Measurements from ENCODE around the gene ACSM6. TPM values are rescaled to one million over a fixed set of nuclear protein-coding genes. Genes with fewer than 3 reads are reported as not detected.
A peak's percentile ranks its signal among the peaks of the same experiment; 100 is the strongest.
"Not testable (repeated sequence)": the region's sequence is repeated elsewhere in the genome, so short reads cannot be mapped to it uniquely, and the experiment has no call there.

Gene ACSM6
- total and polyA plus RNA-seq, 2 donors (not counting 1 experiment from before 2014, with no cell fraction given): not detected

DNA sequence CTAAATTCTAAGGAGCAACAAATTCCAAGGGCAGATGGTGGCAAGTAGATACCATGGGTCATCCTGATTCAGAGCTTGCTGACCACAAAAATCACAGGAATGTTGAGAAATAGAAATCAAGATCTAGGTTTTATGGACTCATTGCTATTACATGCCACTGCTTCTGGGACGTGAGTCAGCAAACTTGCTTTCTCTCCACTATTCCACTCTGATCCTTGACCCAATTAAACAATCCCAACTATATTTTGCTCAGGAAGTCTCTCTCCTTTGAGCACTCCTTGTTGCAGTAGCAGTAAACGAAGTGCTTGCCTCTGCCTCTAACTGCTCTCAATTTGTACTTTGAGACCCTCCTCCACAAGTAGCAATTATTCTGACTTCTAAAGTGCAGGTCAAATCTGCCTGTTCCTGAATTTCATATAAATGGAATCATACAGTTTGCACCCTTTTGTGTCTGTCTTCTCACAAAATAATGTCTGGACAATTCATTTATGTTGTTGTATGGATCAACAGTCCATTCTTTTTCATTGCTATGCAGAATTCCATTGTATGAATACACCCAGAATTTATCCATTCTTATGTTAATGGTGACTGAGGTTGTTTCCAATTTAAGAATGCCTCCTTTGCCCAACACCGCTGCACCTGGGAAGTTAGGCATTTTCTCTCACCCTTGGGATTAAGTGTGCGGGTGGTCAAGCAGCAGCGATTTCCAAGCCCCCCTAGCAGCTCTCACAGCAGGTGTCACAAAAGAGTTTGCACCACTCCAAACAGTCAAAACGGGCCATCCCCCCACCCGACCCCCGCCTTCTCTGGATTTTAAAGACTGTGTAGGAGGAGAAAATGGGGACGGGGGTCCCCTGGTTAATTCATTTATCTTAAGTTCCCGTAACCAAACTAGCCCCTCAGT, 35.9 kb downstream of the ACSM6 start:
- TF ChIP-seq, protein P1, sequence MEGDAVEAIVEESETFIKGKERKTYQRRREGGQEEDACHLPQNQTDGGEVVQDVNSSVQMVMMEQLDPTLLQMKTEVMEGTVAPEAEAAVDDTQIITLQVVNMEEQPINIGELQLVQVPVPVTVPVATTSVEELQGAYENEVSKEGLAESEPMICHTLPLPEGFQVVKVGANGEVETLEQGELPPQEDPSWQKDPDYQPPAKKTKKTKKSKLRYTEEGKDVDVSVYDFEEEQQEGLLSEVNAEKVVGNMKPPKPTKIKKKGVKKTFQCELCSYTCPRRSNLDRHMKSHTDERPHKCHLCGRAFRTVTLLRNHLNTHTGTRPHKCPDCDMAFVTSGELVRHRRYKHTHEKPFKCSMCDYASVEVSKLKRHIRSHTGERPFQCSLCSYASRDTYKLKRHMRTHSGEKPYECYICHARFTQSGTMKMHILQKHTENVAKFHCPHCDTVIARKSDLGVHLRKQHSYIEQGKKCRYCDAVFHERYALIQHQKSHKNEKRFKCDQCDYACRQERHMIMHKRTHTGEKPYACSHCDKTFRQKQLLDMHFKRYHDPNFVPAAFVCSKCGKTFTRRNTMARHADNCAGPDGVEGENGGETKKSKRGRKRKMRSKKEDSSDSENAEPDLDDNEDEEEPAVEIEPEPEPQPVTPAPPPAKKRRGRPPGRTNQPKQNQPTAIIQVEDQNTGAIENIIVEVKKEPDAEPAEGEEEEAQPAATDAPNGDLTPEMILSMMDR (conservative IDR thresholded peaks at IDR 0.05 in 1 of 2, IDR thresholded peaks at IDR 0.05 in 1 of 2; ENCODE audit: low read depth in 1 of 2, low read length in 2 of 2): no peak
- no peak for TF ChIP-seq EZH2 (IDR thresholded peaks at IDR 0.05; ENCODE audit: low read length, missing control alignments)
- peak overlapping the region in 2 of 4 experiments; percentile 23 to 46 for H3K4me3 ChIP-seq (replicated peaks in 1 of 4; ENCODE audit: control extremely low read depth in 1 of 4, insufficient read depth in 1 of 4, low read depth in 3 of 4, low read length in 4 of 4)
- peak; percentile 94 to 99 for DNase-seq (ENCODE audit: low read depth in 2 of 2)
- no peaks in the 10 kb centered on the region for H4K20me1 ChIP-seq (ENCODE audit: control insufficient read depth, extremely low read depth, insufficient read depth, low read length)
- peak overlapping the region; percentile 23 for H3K4me2 ChIP-seq (ENCODE audit: extremely low read depth, insufficient read depth, low read length)
- no peak overlapping the region for H2AFZ ChIP-seq (ENCODE audit: low read length)
- peaks cover 9% of the 10 kb centered on the region for H3K4me1 ChIP-seq (ENCODE audit: control insufficient read depth, extremely low read depth, insufficient read depth, low read length)
- H3K79me2 ChIP-seq (ENCODE audit: control insufficient read depth, insufficient read depth, low read length): no peaks in the 10 kb centered on the region
- no peak overlapping the region for H3K9ac ChIP-seq (ENCODE audit: insufficient read depth, low read length)
- H3K9me3 ChIP-seq (ENCODE audit: control insufficient read depth, insufficient read depth, low read depth, low read length): no peaks in the 10 kb centered on the region
- peak overlapping the region; percentile 86 for H3K27ac ChIP-seq (ENCODE audit: insufficient read depth, low read length)
- H3K27me3 ChIP-seq (ENCODE audit: control insufficient read depth, insufficient read depth, low read length): no peaks in the 10 kb centered on the region
- peaks cover 4% of the 10 kb centered on the region for H3K36me3 ChIP-seq (ENCODE audit: control insufficient read depth, insufficient read depth, low read length)

DNA sequence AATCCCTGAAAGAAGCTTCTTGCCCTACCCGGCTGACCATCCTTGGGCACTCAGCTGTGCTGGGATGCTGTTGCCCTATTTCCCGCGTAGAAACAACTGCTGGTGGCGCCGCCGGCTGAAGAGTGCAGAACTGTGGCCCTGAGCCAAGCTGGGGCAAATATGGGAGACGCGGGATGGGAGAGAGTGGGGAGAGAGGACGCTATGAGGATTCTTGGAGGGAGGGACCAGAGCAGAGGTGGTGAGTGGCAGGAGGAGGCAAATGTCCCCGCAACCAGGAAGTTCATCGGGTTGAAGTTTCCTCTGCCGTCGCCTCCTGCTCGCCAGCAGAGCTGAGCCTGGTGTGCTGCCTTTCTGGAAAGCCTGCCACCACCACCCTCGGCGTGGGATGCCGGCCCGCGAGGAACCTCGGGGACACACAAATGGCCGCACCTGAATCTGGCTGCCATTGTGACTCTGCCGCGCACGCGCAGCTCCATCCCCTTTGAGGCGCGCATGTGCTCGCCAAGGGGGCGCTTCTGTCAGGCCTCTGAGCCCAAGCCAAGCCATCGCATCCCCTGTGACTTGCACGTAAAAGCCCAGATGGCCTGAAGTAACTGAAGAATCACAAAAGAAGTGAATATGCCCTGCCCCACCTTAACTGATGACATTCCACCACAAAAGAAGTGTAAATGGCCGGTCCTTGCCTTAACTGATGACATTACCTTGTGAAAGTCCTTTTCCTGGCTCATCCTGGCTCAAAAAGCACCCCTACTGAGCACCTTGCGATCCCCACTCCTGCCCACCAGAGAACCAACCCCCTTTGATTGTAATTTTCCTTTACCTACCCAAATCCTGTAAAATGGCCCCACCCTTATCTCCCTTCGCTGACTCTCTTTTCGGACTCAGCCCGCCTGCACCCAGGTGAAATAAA, 36.9 kb downstream of the ACSM6 start:
- Histone ChIP-seq H2AFZ (ENCODE audit: low read length) (peak overlapping the region; percentile 36), H3K4me3 (replicated peaks in 1 of 4; ENCODE audit: control extremely low read depth in 1 of 4, insufficient read depth in 1 of 4, low read depth in 3 of 4, low read length in 4 of 4) (peak overlapping the region in 2 of 4 experiments; percentile 23 to 46), H3K4me1 (ENCODE audit: control insufficient read depth, extremely low read depth, insufficient read depth, low read length) (peaks cover 12% of the 10 kb centered on the region), H3K27ac (ENCODE audit: insufficient read depth, low read length) (peak overlapping the region; percentile 62), H3K4me2 (ENCODE audit: extremely low read depth, insufficient read depth, low read length) (peak overlapping the region; percentile 29)
- not testable (repeated sequence) for DNase-seq (ENCODE audit: low read depth in 2 of 2); H3K9ac ChIP-seq (ENCODE audit: insufficient read depth, low read length); H4K20me1 ChIP-seq (ENCODE audit: control insufficient read depth, extremely low read depth, insufficient read depth, low read length); H3K9me3 ChIP-seq (ENCODE audit: control insufficient read depth, insufficient read depth, low read depth, low read length); H3K36me3 ChIP-seq (ENCODE audit: control insufficient read depth, insufficient read depth, low read length); H3K79me2 ChIP-seq (ENCODE audit: control insufficient read depth, insufficient read depth, low read length); H3K27me3 ChIP-seq (ENCODE audit: control insufficient read depth, insufficient read depth, low read length)

- Histone ChIP-seq H3K36me3 (ENCODE audit: control insufficient read depth, insufficient read depth, low read length) (peaks cover 13% of the 10 kb centered on the region), H3K9ac (ENCODE audit: insufficient read depth, low read length) (no peak overlapping the region), H3K27ac (ENCODE audit: insufficient read depth, low read length) (no peak overlapping the region), H3K79me2 (ENCODE audit: control insufficient read depth, insufficient read depth, low read length) (no peaks in the 10 kb centered on the region), H3K4me3 (replicated peaks in 1 of 4; ENCODE audit: control extremely low read depth in 1 of 4, insufficient read depth in 1 of 4, low read depth in 3 of 4, low read length in 4 of 4) (no peak overlapping the region), H3K4me1 (ENCODE audit: control insufficient read depth, extremely low read depth, insufficient read depth, low read length) (peaks cover 24% of the 10 kb centered on the region), H3K27me3 (ENCODE audit: control insufficient read depth, insufficient read depth, low read length) (no peaks in the 10 kb centered on the region), H2AFZ (ENCODE audit: low read length) (no peak overlapping the region), H3K9me3 (ENCODE audit: control insufficient read depth, insufficient read depth, low read depth, low read length) (no peaks in the 10 kb centered on the region), H3K4me2 (ENCODE audit: extremely low read depth, insufficient read depth, low read length) (no peak overlapping the region), H4K20me1 (ENCODE audit: control insufficient read depth, extremely low read depth, insufficient read depth, low read length) (no peaks in the 10 kb centered on the region)
- no peak for DNase-seq (ENCODE audit: low read depth in 2 of 2)
- TF ChIP-seq EZH2 (IDR thresholded peaks at IDR 0.05; ENCODE audit: low read length, missing control alignments): no peak
- TF ChIP-seq, protein P1 (conservative IDR thresholded peaks at IDR 0.05 in 1 of 2, IDR thresholded peaks at IDR 0.05 in 1 of 2; ENCODE audit: low read depth in 1 of 2, low read length in 2 of 2): no peak
Measured at GRCh38 chr10:95233377-95234034, 39.5 kb downstream of the ACSM6 start.
